Adrenal gland (tissue), 12 donors: Measurements from ENCODE around the gene PLEKHA7. TPM values are rescaled to one million over a fixed set of nuclear protein-coding genes. Genes with fewer than 3 reads are reported as not detected.
"Not testable (repeated sequence)": the region's sequence is repeated elsewhere in the genome, so short reads cannot be mapped to it uniquely, and the experiment has no call there.

ENCODE experiments used
- DNase-seq, 7 donors: peaks; one replicate each; pipeline ENCODE4 v3.0.0-alpha.2; 2019 to 2020
- H3K27ac ChIP-seq, 5 donors: fragments of 200-600 bp; sonication (generic) in 4 of 5; 1 replicate in 3 of 5; 2 replicates in 2 of 5; pipeline versions ENCODE4 v1.5.1 to v1.8.0; 2016 to 2020; ENCODE audit warnings: mild to moderate bottlenecking in 1 of 5
- H3K27me3 ChIP-seq: fragments of 200-600 bp; 2 replicates; pipeline ENCODE4 v1.8.0; 2021
- H3K36me3 ChIP-seq, 2 donors: fragments of 200-600 bp; replicated peaks in 1 of 2; 1 replicate in 1 of 2; 2 replicates in 1 of 2; pipeline versions ENCODE4 v1.5.1 to v1.8.0; 2018 to 2022
- H3K4me1 ChIP-seq, 2 donors: fragments of 200-600 bp; replicated peaks in 1 of 2; 1 replicate in 1 of 2; 2 replicates in 1 of 2; pipeline versions ENCODE4 v1.5.1 to v1.8.0; 2018 to 2021
- H3K4me3 ChIP-seq, 4 donors: fragments of 200-600 bp; sonication (generic) in 3 of 4; one replicate each; pipeline ENCODE4 v1.5.1; 2016 to 2018
- H3K9me3 ChIP-seq, 3 donors: fragments of 200-600 bp; sonication (generic) in 1 of 3; replicated peaks in 1 of 3; 1 replicate in 2 of 3; 2 replicates in 1 of 3; pipeline versions ENCODE4 v1.5.1 to v1.8.0; 2016 to 2021
- CTCF ChIP-seq, 6 experiments: fragments of 450-650 bp in 4 of 6; fragments of 200-600 bp in 2 of 6; sonication (generic) in 1 of 6; IDR thresholded peaks; 1 replicate in 5 of 6; 2 replicates in 1 of 6; pipeline versions ENCODE4 v1.5.1 to v1.8.0; 2016 to 2021; ENCODE audit warnings: antibody characterized with exemption in 6 of 6, mild to moderate bottlenecking in 2 of 6, moderate library complexity in 1 of 6
- POLR2A ChIP-seq, 2 donors: fragments of 450-650 bp; IDR thresholded peaks; one replicate each; pipeline ENCODE4 v1.6.1; 2017; ENCODE audit warnings: antibody characterized with exemption in 2 of 2, mild to moderate bottlenecking in 2 of 2, moderate library complexity in 1 of 2
- WGBS, 4 donors: extraction: QIAGEN DNeasy Blood & Tissue Kit in 2 of 4; methylation state at CpG; one replicate each; pipeline versions ENCODE4 v1.1.5 to v1.1.7; 2013 to 2017; 5-methylcytosine and 5-hydroxymethylcytosine counted together
- intact Hi-C, 2 donors: fragments of 100-400 bp; cut with DNase I; formaldehyde crosslinking; loops; one replicate each; pipeline versions ENCODE4 v1.14.1 to v1.15.0; 2022 to 2023
- polyA plus RNA-seq, 3 donors: library from polyadenylated mRNA; stranded (reverse); fragments of 200-250 nt in 2 of 3; fragments of 350-450 nt in 1 of 3; fragmentation: Illumina TruSeq in 1 of 3; extraction: RNeasy Lipid Tissue Mini Kit (QIAGEN cat#74804) in 1 of 3; gene quantifications; one replicate each; pipeline ENCODE4 v1.2.3, GENCODE V29; 2013 to 2014
- total RNA-seq, 9 donors: library from RNA; depleted of rRNA in 4 of 9; stranded (reverse); fragments of >200 nt in 4 of 9; fragments of 120-200 nt in 1 of 9; fragmentation: NEBNext Ultra II Directional in 1 of 9; extraction: Animal tissue kit (Norgen Biotek cat#: 25700) in 1 of 9; gene quantifications; one replicate each; pipeline versions ENCODE4 v1.1.0 to v1.2.4, GENCODE V29; 2013 to 2023
- donor health status: healthy with polysubstance abuse.
- donor health status: Bipolar disorder and iron deficiency.
- donor health status: DM: yes; HTN: yes; CAD: no.
- donor health status: DM: no; HTN: no; CAD: no.
- donor health status: DM: no; HTN: no; CAD: no.
- donor health status: DM: yes; HTN: yes; CAD: no.

PLEKHA7 gene
- total and polyA plus RNA-seq, 12 donors: 0.54 to 23.7 (median 2.7) TPM

DNA sequence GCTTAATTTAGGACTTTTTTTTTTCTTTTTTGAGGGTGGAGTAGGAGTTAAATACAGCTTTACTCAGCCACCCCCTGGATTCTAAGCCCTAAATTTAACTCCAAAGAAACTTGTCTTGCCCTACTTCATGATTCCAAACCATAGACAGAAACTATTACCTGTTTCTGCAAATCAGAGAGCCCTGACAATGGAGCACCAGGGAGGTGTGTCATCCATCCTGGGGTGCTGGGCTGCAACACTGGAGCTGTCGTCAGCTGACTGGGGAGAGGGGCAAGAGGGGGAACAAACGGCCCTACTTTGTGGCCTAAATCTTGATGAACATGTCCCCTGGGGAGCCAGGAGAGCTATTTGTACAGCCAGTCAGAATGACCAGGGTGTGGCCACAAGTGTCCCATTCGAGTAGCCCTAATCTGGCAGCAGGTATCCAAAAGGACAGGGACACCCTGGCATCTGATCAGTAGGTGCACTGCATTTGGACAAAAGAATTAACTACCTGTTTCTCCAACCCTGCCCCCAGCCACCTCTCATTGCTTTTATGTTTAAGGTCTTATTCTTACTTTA, 50.8 kb downstream of the PLEKHA7 start:
- intact Hi-C loops: no loop called here
- peak in 1 of 7 donors; percentile 17 for DNase-seq
- Histone ChIP-seq H3K4me1 (no peaks in the 10 kb centered on the region), H3K27ac (no peak overlapping the region), H3K36me3 (no peaks in the 10 kb centered on the region), H3K27me3 (no peaks in the 10 kb centered on the region), H3K4me3 (no peak overlapping the region), H3K9me3 (no peaks in the 10 kb centered on the region)
- WGBS, 4 donors: 52 to 64% (median 62%) methylated on average over 2 to 3 of the region's 3 CpGs
- TF ChIP-seq CTCF (IDR thresholded peaks at IDR 0.05) (no peak), POLR2A (IDR thresholded peaks at IDR 0.05) (no peak)

DNA sequence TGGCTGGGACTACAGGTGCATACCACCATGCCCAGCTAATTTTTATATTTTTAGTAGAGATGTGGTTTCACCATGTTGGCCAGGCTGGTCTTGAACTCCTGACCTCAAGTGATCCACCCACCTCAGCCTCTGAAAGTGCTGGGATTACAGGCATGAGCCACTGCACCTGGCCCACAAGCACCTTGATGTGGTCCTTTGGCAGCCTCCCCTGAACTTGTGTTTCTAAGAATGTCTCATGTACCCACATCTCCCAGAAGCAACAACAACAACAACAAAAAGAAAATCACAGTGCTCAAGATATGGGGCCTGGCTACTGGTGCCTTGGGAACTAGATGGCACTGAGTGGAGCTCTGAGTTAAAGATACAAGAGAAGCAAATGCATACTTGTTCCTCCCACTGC, 51.6 kb downstream of the PLEKHA7 start:
- H3K4me3 ChIP-seq, H3K36me3 ChIP-seq, H3K27me3 ChIP-seq, DNase-seq, H3K27ac ChIP-seq, H3K4me1 ChIP-seq, intact Hi-C loops, H3K9me3 ChIP-seq: not testable (repeated sequence)

- Histone ChIP-seq H3K27me3 (no peaks in the 10 kb centered on the region), H3K4me3 (no peak overlapping the region), H3K4me1 (no peaks in the 10 kb centered on the region), H3K36me3 (no peaks in the 10 kb centered on the region), H3K27ac (no peak overlapping the region), H3K9me3 (no peaks in the 10 kb centered on the region)
- TF ChIP-seq POLR2A (IDR thresholded peaks at IDR 0.05) (no peak), CTCF (IDR thresholded peaks at IDR 0.05) (no peak)
- intact Hi-C loops: no loop called here
- DNase-seq: no peak
- 73 to 91% (median 75%) methylated on average over 5 of the region's 5 CpGs for WGBS, 4 donors
Observed at GRCh38 chr11:16962146-16962545, 52.1 kb downstream of the PLEKHA7 start.

DNA sequence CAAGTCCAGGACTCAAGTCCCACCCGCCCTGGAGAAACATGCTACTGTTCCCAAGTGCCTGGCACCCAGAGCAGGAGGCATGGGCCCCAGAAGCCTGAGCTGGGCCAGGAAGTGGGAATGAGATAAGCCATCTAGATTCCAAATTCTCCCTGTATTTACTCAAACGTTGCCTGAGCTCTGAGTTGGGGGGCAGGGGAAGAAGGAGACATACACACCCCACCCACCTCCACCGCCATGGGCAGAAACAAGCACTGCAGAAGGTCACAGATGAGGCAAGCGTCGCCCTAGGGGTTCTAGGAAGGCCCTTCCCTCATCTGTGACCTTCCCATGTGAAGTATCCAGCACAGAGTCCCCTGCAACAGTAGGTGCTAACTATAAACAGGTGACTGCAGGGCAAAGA, 54.0 kb downstream of the PLEKHA7 start:
- Histone ChIP-seq H3K36me3 (no peaks in the 10 kb centered on the region), H3K9me3 (no peaks in the 10 kb centered on the region), H3K4me1 (no peaks in the 10 kb centered on the region), H3K4me3 (no peak overlapping the region), H3K27me3 (no peaks in the 10 kb centered on the region), H3K27ac (no peak overlapping the region)
- TF ChIP-seq CTCF (IDR thresholded peaks at IDR 0.05) (no peak), POLR2A (IDR thresholded peaks at IDR 0.05) (no peak)
- whole genome bisulfite sequencing, 4 donors: 63 to 81% (median 78%) methylated on average over 5 of the region's 5 CpGs
- intact Hi-C loops: no loop called here
- DNase-seq: no peak

- Histone ChIP-seq H3K4me1 (no peaks in the 10 kb centered on the region), H3K27ac (no peak overlapping the region), H3K4me3 (no peak overlapping the region), H3K9me3 (no peaks in the 10 kb centered on the region), H3K36me3 (no peaks in the 10 kb centered on the region), H3K27me3 (no peaks in the 10 kb centered on the region)
- no peak for TF ChIP-seq POLR2A (IDR thresholded peaks at IDR 0.05)
- no peak for TF ChIP-seq CTCF (IDR thresholded peaks at IDR 0.05)
- no peak for DNase-seq
- 83 to 95% (median 89%) methylated on average over 3 to 4 of the region's 4 CpGs for WGBS, 4 donors
- intact Hi-C loops: no loop called here
Observed at GRCh38 chr11:16959602-16960001, 54.6 kb downstream of the PLEKHA7 start.
